Pancreas (tissue), 10 donors: Measurements from ENCODE around the gene OVCA2. TPM values are rescaled to one million over a fixed set of nuclear protein-coding genes. Genes with fewer than 3 reads are reported as not detected.

Experiments used
- ATAC-seq, 4 donors: fragments of 200-7000 bp; cut with Tn5 transposase; one replicate each; pipeline versions ENCODE4 v1.8.0 to v1.9.1; 2020; ENCODE audit warnings: mild to moderate bottlenecking in 4 of 4, moderate library complexity in 4 of 4
- DNase-seq, 6 donors: peaks; one replicate each; pipeline ENCODE4 v3.0.0-alpha.2; 2020
- FAIRE-seq: peaks from 2 replicates; lab custom pipeline; 2012; peaks lifted over from hg19 to GRCh38; lab: Jason Lieb, UNC
- H3K27ac ChIP-seq, 4 donors: fragments of 200-600 bp; sonication (generic); 1 replicate in 3 of 4; 2 replicates in 1 of 4; pipeline versions ENCODE4 v1.5.0 to v1.8.0; 2020
- H3K27me3 ChIP-seq, 4 donors: fragments of 200-600 bp; one replicate each; pipeline ENCODE4 v1.8.0; 2021
- H3K36me3 ChIP-seq, 3 donors: fragments of 200-600 bp; sonication (generic) in 1 of 3; one replicate each; pipeline versions ENCODE4 v1.5.0 to v1.8.0; 2020 to 2021
- H3K4me1 ChIP-seq, 3 donors: fragments of 200-600 bp; one replicate each; pipeline ENCODE4 v1.8.0; 2021
- H3K4me3 ChIP-seq, 4 donors: fragments of 200-600 bp; sonication (generic) in 2 of 4; one replicate each; pipeline versions ENCODE4 v1.5.0 to v1.8.0; 2020 to 2021
- H3K9me3 ChIP-seq, 4 donors: fragments of 200-600 bp; one replicate each; pipeline ENCODE4 v1.8.0; 2021
- WGBS, 2 donors: extraction: QIAGEN DNeasy Blood & Tissue Kit; methylation state at CpG; one replicate each; pipeline ENCODE4 v1.1.7; 2013; 5-methylcytosine and 5-hydroxymethylcytosine counted together
- intact Hi-C, 3 donors: fragments of 100-400 bp; cut with DNase I; formaldehyde crosslinking; loops; one replicate each; pipeline versions ENCODE4 v1.11.1 to v1.14.2; 2022
- polyA plus RNA-seq, 2 donors: library from polyadenylated mRNA; stranded (reverse); fragments of 200-250 nt; gene quantifications; one replicate each; pipeline ENCODE4 v1.2.3, GENCODE V29; 2013
- total RNA-seq, 6 donors: library from RNA; stranded (reverse); fragmentation: NEBNext Ultra II Directional in 4 of 6; extraction: Animal tissue kit (Norgen Biotek cat#: 25700) in 4 of 6; gene quantifications; one replicate each; pipeline versions ENCODE4 v1.2.1 to v1.2.4, GENCODE V29; 2021 to 2023
- TF ChIP-seq, protein P1 (sequence below), 4 donors: fragments of 200-600 bp; sonication (generic) in 3 of 4; IDR thresholded peaks; one replicate each; pipeline versions ENCODE4 v1.5.0 to v1.8.0; 2021; ENCODE audit warnings: antibody characterized with exemption in 4 of 4
- donor health status: healthy with polysubstance abuse.
- donor health status: DM: no; HTN: no; CAD: no; lungs with moderate emphysema.
- donor health status: DM: no; HTN: no; CAD: no.
- donor health status: control.
- donor health status: control.
- donor health status: Bipolar disorder and iron deficiency.
- donor health status: DM: yes; HTN: yes; CAD: no.
- donor health status: DM: no; HTN: no; CAD: no.
- donor health status: DM: no; HTN: no; CAD: no.
- donor health status: DM: yes; HTN: yes; CAD: no.

OVCA2 gene
- total and polyA plus RNA-seq, 8 donors: 10.4 to 79.3 (median 18.6) TPM

DNA sequence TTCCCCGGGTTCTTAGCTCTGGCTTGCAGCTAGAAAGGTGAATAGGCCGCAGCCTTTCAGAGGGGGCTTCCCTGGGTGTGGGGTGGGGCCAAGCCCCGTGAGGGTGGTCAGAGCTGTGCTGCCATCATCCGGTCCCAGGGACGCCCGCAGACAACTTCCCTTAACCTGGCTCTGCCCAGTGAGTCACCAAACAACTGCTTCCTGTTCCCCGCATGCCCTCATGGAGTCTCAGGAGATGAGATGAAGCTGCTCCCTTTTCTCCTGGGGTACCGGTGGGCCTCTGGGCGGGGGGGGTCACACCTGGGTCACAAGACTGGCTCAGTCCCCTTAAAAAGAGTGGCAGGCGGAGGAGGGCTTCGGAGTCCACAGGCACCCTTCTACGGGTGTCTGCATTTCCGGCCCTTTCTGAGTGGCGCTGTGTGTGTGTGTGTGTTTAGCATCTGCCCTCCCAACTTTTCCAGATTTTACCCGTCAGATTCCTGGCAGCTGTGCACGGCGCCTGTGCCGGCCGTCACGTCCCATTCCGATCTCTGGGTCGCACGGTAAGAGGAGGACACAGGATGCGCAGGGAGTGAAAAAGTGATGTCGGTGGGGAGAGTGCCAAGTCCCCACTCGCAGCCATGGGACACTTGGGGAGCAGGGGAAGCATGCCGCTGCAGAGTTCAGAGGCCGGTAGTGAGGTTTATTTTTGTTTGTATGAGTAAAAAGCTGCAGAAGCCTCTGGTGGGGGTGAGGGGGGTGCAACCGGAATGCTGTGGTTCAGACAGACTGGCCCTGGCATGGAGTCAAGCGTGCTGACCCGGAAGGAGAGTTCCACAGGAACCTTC is 29.8 kb downstream of the OVCA2 start:
- Histone ChIP-seq H3K4me3 (no peak overlapping the region), H3K27ac (peak overlapping the region in 2 of 4 donors; percentile 39 to 67), H3K4me1 (peaks cover 0 to 4% (median 0%) of the 10 kb centered on the region in 3 donors), H3K9me3 (no peaks in the 10 kb centered on the region), H3K27me3 (no peaks in the 10 kb centered on the region), H3K36me3 (peaks cover 0 to 2% (median 0%) of the 10 kb centered on the region in 3 donors)
- FAIRE-seq: no peak
- peak in 1 of 4 donors; percentile 26 for ATAC-seq
- intact Hi-C loops: no loop called here
- WGBS, 2 donors: 83 to 89% methylated on average over 30 to 31 of the region's 31 CpGs
- no peak for DNase-seq
- TF ChIP-seq, protein P1, sequence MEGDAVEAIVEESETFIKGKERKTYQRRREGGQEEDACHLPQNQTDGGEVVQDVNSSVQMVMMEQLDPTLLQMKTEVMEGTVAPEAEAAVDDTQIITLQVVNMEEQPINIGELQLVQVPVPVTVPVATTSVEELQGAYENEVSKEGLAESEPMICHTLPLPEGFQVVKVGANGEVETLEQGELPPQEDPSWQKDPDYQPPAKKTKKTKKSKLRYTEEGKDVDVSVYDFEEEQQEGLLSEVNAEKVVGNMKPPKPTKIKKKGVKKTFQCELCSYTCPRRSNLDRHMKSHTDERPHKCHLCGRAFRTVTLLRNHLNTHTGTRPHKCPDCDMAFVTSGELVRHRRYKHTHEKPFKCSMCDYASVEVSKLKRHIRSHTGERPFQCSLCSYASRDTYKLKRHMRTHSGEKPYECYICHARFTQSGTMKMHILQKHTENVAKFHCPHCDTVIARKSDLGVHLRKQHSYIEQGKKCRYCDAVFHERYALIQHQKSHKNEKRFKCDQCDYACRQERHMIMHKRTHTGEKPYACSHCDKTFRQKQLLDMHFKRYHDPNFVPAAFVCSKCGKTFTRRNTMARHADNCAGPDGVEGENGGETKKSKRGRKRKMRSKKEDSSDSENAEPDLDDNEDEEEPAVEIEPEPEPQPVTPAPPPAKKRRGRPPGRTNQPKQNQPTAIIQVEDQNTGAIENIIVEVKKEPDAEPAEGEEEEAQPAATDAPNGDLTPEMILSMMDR (IDR thresholded peaks at IDR 0.05): no peak

DNA sequence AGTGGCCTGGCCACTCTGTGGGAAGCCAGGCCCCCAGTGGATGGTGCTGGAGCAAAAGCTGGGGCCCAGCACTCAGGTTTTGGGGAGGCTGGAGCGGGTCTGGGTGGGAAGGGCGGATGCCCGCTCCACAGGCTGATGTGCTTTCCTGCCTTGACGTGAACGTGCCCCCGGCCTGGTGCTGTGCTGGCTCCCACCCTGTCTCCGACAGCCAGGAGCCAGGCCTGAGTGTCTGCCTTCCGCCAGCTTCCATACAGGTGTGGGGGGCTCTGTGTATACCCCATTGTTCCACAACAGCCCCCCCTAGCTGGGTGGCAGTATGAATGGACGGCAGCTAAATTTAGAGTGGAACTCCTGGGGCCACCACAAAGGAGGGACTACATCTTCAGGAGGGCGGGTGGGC is 33.1 kb downstream of the OVCA2 start:
- Histone ChIP-seq H3K9me3 (no peaks in the 10 kb centered on the region), H3K4me3 (no peak overlapping the region), H3K4me1 (peaks cover 0 to 4% (median 0%) of the 10 kb centered on the region in 3 donors), H3K36me3 (peaks cover 0 to 2% (median 0%) of the 10 kb centered on the region in 3 donors), H3K27me3 (no peaks in the 10 kb centered on the region), H3K27ac (peak overlapping the region in 1 of 4 donors; percentile 33)
- ATAC-seq: no peak
- FAIRE-seq: no peak
- TF ChIP-seq, protein P1 (IDR thresholded peaks at IDR 0.05): no peak
- 80 to 87% methylated on average over 10 of the region's 10 CpGs for WGBS, 2 donors
- no peak for DNase-seq
- intact Hi-C loops: no loop called here

DNA sequence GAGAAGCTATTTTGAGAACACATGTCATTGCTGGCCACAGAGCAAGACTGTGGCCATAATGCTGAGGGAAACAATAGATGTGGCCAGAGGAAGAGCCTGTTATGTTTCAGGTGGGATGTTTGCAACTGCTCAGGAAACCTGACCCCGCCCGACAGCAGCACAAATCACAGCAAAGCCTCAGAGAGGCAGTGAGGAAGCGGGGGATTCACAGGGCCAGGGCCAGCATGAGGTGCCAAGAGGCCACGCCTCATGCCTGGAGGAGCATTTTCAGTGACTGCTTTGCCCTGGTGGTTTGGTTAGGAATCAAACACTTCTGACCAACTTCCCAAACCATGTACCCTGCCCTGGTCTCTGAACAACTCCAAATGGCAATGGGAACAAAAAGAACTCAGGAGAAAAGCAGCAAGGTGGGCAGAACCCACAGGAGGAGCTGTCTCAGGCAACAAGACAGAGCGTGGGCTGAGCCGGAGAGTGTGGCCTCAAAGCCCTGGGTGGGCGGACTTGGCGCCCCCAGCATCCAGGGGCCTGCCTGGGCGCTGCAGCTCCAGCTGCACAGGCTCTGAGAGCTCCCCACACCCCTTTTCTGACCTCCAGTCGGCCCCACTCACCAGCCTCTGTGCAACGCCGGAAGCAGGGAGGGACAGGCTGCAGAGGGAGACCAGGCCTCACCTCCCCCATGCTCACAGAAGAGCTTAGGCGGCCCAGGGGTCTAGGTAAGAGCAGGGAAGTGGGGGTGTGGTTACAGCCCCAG is 33.7 kb downstream of the OVCA2 start:
- Histone ChIP-seq H3K27ac (peak overlapping the region in 2 of 4 donors; percentile 30 to 47), H3K4me1 (peaks cover 0 to 4% (median 0%) of the 10 kb centered on the region in 3 donors), H3K4me3 (no peak overlapping the region), H3K9me3 (no peaks in the 10 kb centered on the region), H3K27me3 (no peaks in the 10 kb centered on the region), H3K36me3 (peaks cover 0 to 2% (median 0%) of the 10 kb centered on the region in 3 donors)
- FAIRE-seq (no peak), DNase-seq (no peak), ATAC-seq (peak in 3 of 4 donors; percentile 39 to 46 (median 44))
- 83 to 91% methylated on average over 12 to 13 of the region's 13 CpGs for WGBS, 2 donors
- intact Hi-C loops: no loop called here
- TF ChIP-seq, protein P1 (IDR thresholded peaks at IDR 0.05): no peak

DNA sequence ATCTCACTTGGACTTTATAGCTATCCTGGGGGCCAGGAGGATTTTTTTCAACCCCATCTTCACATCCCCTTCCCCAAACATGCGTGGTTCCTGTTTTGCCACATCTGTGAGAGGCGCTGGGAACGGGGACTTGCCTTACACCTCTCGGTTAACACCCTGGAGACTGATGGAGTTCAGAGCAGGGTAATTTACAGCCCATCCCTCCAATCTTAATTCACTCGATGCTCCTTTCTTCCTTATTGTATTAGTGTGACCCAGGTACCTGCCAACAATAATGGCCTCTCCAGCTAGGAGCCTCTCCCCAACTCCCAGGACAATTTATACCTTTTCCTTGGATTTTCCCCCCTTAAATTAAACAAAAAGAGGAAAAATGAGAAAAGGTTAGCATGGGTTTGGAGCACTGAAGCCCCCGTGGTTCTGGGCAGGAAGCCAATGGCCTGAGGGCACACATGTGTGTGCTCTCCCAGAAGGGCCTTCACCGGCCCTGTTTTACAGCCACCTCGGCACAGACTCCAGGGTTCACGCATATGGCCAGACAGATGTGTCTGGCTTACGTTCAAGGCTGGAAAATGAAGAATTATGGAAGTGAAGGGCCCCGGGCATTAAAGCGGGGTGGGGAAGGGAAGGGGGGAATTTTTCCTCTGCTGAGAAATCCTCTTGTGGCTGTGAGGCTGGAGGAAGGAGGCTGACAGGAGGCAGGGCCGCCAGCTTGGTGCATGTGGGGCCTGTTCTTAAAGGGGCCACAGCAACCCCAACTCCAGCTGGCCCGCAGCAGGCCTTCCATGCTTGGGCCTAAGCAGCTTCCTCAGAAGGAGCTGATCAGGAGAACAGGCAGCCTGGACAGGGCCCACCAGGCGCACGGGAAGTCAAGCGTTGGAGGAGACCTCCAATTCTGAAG is 34.5 kb downstream of the OVCA2 start:
- FAIRE-seq (no peak), DNase-seq (no peak), ATAC-seq (no peak)
- no peaks in the 10 kb centered on the region for H3K27me3 ChIP-seq
- intact Hi-C loops: no loop called here
- H3K36me3 ChIP-seq: peaks cover 0 to 7% (median 2%) of the 10 kb centered on the region in 3 donors
- no peaks in the 10 kb centered on the region for H3K9me3 ChIP-seq
- peak overlapping the region in 1 of 4 donors; percentile 47 for H3K27ac ChIP-seq
- no peaks in the 10 kb centered on the region for H3K4me1 ChIP-seq
- 78 to 79% methylated on average over 17 of the region's 17 CpGs for WGBS, 2 donors
- H3K4me3 ChIP-seq: no peak overlapping the region
- TF ChIP-seq, protein P1 (IDR thresholded peaks at IDR 0.05): no peak
